Uterus (tissue), 4 donors: ENCODE data around the gene RGS7. TPM values are rescaled to one million over a fixed set of nuclear protein-coding genes. Genes with fewer than 3 reads are reported as not detected.

Source experiments
- DNase-seq, 2 donors: peaks; one replicate each; pipeline ENCODE4 v3.0.0-alpha.2; 2019 to 2020
- H3K27ac ChIP-seq, 2 donors: fragments of 200-600 bp; sonication (generic); 1 replicate in 1 of 2; 2 replicates in 1 of 2; pipeline ENCODE4 v1.5.1; 2016 to 2018
- H3K27me3 ChIP-seq, 2 donors: fragments of 200-600 bp; sonication (generic); one replicate each; pipeline ENCODE4 v1.5.1; 2018 to 2019; ENCODE audit warnings: control low read depth in 1 of 2
- H3K36me3 ChIP-seq, 2 donors: fragments of 200-600 bp; sonication (generic); one replicate each; pipeline ENCODE4 v1.5.1; 2019; ENCODE audit warnings: control low read depth in 1 of 2
- H3K4me1 ChIP-seq, 2 donors: fragments of 200-600 bp; sonication (generic); one replicate each; pipeline ENCODE4 v1.5.1; 2018 to 2019; ENCODE audit warnings: control low read depth in 1 of 2
- H3K4me3 ChIP-seq, 2 donors: fragments of 200-600 bp; sonication (generic); 1 replicate in 1 of 2; 2 replicates in 1 of 2; pipeline ENCODE4 v1.5.1; 2018 to 2019; ENCODE audit warnings: mild to moderate bottlenecking in 1 of 2
- H3K9me3 ChIP-seq, 2 donors: fragments of 200-600 bp; sonication (generic); one replicate each; pipeline ENCODE4 v1.5.1; 2019; ENCODE audit warnings: control low read depth in 1 of 2
- CTCF ChIP-seq, 4 experiments: fragments of 200-600 bp in 2 of 4; fragments of 450-650 bp in 2 of 4; sonication (generic) in 2 of 4; IDR thresholded peaks; one replicate each; pipeline ENCODE4 v1.5.1; 2016 to 2019; ENCODE audit warnings: antibody characterized with exemption in 4 of 4, mild to moderate bottlenecking in 2 of 4, moderate library complexity in 1 of 4
- POLR2A ChIP-seq, 2 donors: fragments of 450-650 bp; IDR thresholded peaks; one replicate each; pipeline ENCODE4 v1.6.1; 2016; ENCODE audit warnings: antibody characterized with exemption in 2 of 2, mild to moderate bottlenecking in 1 of 2, moderate library complexity in 1 of 2
- intact Hi-C: fragments of 100-400 bp; cut with DNase I; formaldehyde crosslinking; loops from one replicate; pipeline ENCODE4 v1.15.1; 2023; ENCODE audit warnings: low total_unique reads
- total RNA-seq, 4 donors: library from RNA; depleted of rRNA in 3 of 4; stranded (reverse); fragments of >200 nt in 3 of 4; gene quantifications; one replicate each; pipeline versions ENCODE4 v1.1.0 to v1.2.4, GENCODE V29; 2014 to 2023
- donor health status: DM: yes; HTN: yes; CAD: no.

RGS7 gene
- total RNA-seq, 4 donors from 2014 or later, result 0.62 TPM; not detected in 3

DNA sequence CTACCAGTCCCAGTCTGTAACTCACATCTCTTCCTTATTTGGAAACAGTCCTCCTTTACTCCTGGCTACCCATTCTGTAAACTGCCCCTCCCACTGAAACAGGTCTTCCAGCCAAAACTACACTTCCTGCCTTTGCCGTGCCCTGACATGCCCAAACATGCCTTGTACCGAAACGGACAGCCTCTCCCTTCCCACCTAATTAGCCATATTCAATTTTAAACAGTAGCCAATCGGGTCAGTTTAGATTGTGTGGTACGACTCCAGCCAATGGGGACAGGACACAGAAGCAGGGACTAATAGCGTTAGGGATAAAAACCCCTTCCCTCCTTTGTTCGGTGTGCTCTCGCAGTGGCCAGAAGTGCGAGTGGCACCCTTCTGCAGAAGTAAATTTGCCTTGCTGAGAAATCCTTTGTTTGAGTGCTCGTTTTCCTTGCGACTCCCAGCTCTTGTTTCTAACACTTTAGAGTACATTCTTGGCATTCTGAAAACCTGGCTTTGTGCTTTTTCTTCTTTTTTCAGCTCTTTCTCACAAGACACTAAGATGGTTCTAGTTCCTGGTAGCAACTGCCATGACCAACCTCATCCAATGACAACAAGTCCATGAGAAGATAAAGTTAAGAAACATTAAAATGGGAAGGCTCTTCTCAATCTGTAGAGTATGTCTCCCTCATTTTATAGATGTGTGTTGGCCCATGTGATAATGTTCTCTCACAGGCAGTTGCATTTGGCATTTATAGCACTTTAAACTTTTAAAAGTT lies 419.9 kb downstream of the RGS7 start:
- Histone ChIP-seq H3K9me3 (peaks cover 0 to 2% of the 10 kb centered on the region in 2 donors), H3K27ac (no peak overlapping the region), H3K4me3 (no peak overlapping the region), H3K27me3 (no peaks in the 10 kb centered on the region), H3K36me3 (no peaks in the 10 kb centered on the region), H3K4me1 (no peaks in the 10 kb centered on the region)
- TF ChIP-seq POLR2A (IDR thresholded peaks at IDR 0.05) (no peak), CTCF (IDR thresholded peaks at IDR 0.05) (no peak)
- intact Hi-C loops, result no loop called here
- DNase-seq, result no peak

- no peaks in the 10 kb centered on the region for H3K4me1 ChIP-seq
- no peak overlapping the region for H3K4me3 ChIP-seq
- no peaks in the 10 kb centered on the region for H3K36me3 ChIP-seq
- peaks cover 0 to 2% of the 10 kb centered on the region in 2 donors for H3K9me3 ChIP-seq
- intact Hi-C loops, result no loop called here
- no peak for TF ChIP-seq POLR2A (IDR thresholded peaks at IDR 0.05)
- no peaks in the 10 kb centered on the region for H3K27me3 ChIP-seq
- no peak overlapping the region for H3K27ac ChIP-seq
- no peak for DNase-seq
Observed at GRCh38 chr1:240935920-240936319, 421.1 kb downstream of the RGS7 start.

DNA sequence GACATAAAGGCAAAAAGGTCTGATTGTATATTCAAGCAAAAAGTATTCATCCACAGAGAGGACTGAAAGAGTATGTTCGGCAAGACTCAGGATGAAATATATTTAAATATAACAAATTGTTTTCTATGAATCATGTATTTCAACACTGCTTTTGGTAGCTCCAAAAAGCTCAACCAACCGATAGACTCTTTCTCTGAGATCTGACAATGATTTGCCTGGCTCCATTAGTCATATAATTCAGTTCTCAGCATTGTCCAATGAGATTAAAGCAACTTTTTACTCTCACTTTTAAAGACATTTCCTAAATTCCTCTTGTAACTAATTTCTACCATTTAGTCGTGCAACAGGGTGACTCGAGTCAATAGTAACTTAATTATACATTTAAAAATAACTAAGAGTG lies 426.0 kb downstream of the RGS7 start:
- Histone ChIP-seq H3K27me3 (no peaks in the 10 kb centered on the region), H3K36me3 (no peaks in the 10 kb centered on the region), H3K4me3 (no peak overlapping the region), H3K4me1 (no peaks in the 10 kb centered on the region), H3K27ac (no peak overlapping the region), H3K9me3 (no peaks in the 10 kb centered on the region)
- intact Hi-C loops, result no loop called here
- DNase-seq, result no peak
- TF ChIP-seq CTCF (IDR thresholded peaks at IDR 0.05) (no peak), POLR2A (IDR thresholded peaks at IDR 0.05) (no peak)

GRCh38 chr1:240928265-240928664 lies 428.7 kb downstream of the RGS7 start:
- intact Hi-C loops, result no loop called here
- no peak overlapping the region for H3K27ac ChIP-seq
- no peak for TF ChIP-seq POLR2A (IDR thresholded peaks at IDR 0.05)
- H3K4me1 ChIP-seq, result no peaks in the 10 kb centered on the region
- no peaks in the 10 kb centered on the region for H3K36me3 ChIP-seq
- H3K4me3 ChIP-seq, result no peak overlapping the region
- DNase-seq, result no peak
- H3K9me3 ChIP-seq, result no peaks in the 10 kb centered on the region
- no peaks in the 10 kb centered on the region for H3K27me3 ChIP-seq

DNA sequence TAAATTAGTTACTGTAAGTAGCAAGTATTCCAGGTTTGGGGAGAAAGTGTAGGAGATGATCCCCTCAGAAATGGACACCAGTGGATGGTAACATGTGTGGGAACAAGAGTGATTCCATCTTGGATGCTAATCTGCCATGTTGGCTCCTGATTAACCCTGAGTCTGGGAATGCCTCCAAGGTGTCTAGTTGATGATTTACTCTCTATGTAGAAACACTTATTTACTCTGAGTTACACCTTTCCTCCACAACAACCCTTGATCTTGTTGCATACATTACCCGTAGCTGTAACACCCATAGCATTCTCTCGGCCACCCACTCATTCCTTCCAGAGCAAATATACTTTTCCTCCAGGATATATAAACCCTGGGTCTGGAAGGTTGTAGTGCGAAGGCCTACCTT lies 429.2 kb downstream of the RGS7 start:
- Histone ChIP-seq H3K27ac (no peak overlapping the region), H3K27me3 (no peaks in the 10 kb centered on the region), H3K36me3 (no peaks in the 10 kb centered on the region), H3K4me3 (no peak overlapping the region), H3K4me1 (no peaks in the 10 kb centered on the region), H3K9me3 (no peaks in the 10 kb centered on the region)
- no peak for DNase-seq
- intact Hi-C loops, result no loop called here
- no peak for TF ChIP-seq CTCF (IDR thresholded peaks at IDR 0.05)
- TF ChIP-seq POLR2A (IDR thresholded peaks at IDR 0.05), result no peak

- Histone ChIP-seq H3K4me3 (no peak overlapping the region), H3K9me3 (no peaks in the 10 kb centered on the region), H3K27me3 (no peaks in the 10 kb centered on the region), H3K4me1 (no peaks in the 10 kb centered on the region), H3K36me3 (no peaks in the 10 kb centered on the region), H3K27ac (no peak overlapping the region)
- intact Hi-C loops, result no loop called here
- no peak for DNase-seq
- no peak for TF ChIP-seq CTCF (IDR thresholded peaks at IDR 0.05)
- no peak for TF ChIP-seq POLR2A (IDR thresholded peaks at IDR 0.05)
Observed at GRCh38 chr1:240925273-240925672, 431.7 kb downstream of the RGS7 start.
